SKM-1 (cell line): ENCODE results near the gene TOX2.

Experiments
- DNase-seq: peaks from one replicate; lab custom pipeline; 2025; ENCODE audit not compliant: unreplicated experiment; lab: John Stamatoyannopoulos, UW

TOX2 gene

GRCh38 chr20:44073011-44073674 lies 158.5 kb downstream of the TOX2 start:
- DNase-seq: no peak

- no peak for DNase-seq
Measured at GRCh38 chr20:44073675-44074071, 159.0 kb downstream of the TOX2 start.

- peak; percentile 16 for DNase-seq
Measured at GRCh38 chr20:44074252-44075151, 159.8 kb downstream of the TOX2 start.

DNA sequence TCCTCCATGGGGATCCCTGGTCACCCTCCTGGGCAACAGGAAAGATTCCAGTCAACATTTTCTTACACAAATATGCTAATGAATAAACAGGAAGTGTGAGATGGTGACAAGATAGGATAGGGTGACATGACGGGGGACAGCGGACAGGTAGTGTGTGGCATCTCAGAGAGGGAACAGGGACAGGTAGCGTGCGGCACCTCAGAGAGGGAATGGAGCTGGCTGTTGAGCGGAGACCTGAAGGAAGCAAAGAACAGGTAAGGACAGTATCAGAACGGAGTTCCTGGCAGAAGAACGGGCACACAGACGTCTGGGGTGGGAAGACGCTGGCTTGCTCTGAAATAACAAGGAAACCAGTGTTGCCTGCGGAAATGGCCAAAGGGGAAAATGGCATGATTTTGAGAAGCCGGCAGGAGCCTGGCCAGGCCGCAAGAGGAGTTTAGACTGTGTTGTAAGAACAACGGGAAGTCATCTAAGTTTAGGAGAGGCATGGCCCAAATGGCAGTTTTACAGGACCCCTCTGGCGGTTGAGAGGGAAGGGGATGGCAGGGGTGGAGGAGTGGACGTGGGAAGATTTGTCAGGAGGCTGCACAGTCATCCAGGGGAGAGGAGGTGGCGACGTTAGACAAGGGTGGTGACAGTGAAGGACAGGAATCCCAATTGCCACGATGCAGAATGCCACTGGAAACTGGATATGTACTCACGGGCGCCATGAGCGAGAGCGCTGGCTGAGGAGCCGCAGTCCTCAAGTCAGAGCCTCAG lies 160.7 kb downstream of the TOX2 start:
- DNase-seq: no peak

DNA sequence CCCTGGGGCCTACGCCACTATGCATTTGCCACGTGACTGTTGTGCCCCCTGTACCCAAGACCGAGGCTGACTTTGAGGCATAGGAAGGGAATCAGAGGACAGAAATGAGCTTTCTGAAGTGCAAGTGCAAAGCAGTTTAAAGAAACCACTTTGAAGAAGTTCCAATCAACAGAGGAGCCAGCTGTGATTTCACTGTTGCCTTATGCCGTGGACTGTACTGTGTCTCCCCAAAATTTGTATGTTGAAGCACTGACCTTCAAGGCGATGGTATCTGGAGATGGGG lies 161.2 kb downstream of the TOX2 start:
- DNase-seq: no peak

DNA sequence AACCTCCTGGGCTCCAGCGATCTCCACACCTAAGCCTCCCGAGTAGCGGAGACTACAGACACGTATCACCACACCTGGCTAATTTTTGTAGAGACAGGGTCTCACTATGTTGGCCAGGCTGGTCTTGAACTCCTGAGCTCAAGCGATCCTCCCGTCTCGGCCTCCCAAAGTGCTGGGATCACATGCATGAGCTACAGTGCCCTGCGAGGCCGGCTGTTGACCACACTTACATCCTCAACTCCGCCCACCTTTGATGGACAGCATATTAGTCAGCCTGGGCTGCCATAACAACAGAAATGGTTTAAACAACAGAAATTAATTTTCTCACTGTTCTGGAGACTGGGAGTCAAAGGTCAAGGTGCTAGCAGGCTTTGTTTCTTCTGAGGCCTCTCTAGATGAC lies 164.6 kb downstream of the TOX2 start:
- DNase-seq: no peak

DNA sequence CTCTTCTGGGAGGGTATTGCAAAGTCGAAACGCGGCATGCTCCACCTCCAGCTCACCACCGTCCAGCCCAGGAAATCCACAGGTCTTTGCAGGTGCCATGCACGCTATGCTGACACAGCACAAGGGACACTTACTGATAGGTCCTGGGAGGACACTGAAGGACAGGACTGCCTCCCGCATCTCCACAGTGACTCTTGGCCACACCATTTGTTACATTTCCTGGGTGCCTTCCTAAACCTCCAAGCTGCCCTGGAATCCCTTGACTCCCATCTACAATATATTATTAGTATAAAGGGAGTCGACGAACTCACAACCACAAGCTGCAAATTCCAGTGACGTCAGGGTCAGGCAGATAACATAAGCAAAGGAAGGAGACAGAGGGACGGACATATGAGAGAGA lies 165.4 kb downstream of the TOX2 start:
- DNase-seq: no peak

DNA sequence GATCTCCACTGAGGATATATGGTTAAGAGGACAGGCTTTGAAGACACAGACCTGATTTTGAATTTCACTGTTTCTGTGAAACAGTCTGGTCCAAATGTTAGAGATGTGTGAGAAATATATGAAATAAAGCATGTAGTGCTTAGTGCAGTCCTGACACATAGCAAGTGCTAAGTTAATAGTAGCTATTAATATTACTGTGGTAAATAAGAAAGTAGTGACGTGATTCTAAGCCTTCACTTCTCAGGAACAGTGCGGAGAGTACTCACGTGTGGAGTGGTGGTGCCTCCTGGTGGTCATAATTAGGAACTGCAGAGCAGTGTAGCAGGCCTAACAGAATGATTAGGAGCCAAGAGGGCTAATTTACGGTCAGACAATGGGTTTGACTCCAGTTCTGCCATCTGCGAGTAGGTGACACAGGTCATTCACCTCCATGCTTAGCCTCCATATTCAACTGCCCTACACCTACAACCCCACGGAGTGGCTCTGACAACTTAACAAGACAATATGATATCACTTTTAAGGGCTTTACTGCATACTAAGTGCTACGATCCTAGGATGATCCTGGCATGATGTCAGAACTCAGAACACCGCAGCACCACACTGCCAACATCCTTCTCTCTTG lies 166.1 kb downstream of the TOX2 start:
- peak; percentile 58 for DNase-seq

- no peak for DNase-seq
Measured at GRCh38 chr20:44081476-44081875, 166.8 kb downstream of the TOX2 start.

DNA sequence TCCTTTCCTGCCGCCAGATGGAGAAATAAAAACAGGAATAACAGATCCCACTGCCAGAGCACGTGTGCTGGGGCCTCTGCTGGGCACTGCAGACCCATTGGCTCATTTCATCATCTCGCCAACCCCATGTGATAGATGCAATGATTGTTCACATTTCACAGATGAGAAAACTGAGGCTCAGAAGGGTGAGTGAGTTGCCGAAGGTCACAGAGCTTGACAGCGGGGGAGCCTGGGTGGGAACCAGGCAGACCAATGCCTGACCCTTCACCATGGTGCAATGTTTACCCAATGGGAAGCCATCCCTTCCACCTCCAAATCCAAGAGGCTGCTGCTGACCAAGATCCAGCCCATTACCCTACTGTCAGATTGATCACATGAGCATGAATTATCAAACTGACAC lies 167.2 kb downstream of the TOX2 start:
- no peak for DNase-seq

GRCh38 chr20:44083220-44083933 lies 168.7 kb downstream of the TOX2 start:
- DNase-seq: no peak

GRCh38 chr20:44084439-44084838 lies 169.8 kb downstream of the TOX2 start:
- DNase-seq: no peak

DNA sequence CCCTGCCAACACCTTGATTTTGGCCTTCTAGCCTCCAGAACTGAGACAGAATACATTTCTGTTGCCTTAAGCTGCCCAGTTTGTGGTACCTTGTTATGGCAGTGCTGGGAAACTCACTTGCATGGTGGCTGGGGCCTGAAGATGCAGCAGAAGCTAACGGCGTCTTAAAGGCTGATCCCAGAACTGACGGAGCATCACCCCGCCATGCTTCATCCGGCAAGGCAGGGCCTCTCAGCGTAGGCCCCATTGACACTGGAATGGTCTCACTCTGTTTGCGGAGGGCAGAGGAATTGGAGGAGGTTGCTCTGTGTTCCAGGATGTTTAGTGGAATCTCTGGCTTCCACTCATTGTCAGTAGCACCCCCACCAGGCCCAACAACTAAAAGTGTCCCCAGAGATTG lies 170.2 kb downstream of the TOX2 start:
- DNase-seq: no peak

DNA sequence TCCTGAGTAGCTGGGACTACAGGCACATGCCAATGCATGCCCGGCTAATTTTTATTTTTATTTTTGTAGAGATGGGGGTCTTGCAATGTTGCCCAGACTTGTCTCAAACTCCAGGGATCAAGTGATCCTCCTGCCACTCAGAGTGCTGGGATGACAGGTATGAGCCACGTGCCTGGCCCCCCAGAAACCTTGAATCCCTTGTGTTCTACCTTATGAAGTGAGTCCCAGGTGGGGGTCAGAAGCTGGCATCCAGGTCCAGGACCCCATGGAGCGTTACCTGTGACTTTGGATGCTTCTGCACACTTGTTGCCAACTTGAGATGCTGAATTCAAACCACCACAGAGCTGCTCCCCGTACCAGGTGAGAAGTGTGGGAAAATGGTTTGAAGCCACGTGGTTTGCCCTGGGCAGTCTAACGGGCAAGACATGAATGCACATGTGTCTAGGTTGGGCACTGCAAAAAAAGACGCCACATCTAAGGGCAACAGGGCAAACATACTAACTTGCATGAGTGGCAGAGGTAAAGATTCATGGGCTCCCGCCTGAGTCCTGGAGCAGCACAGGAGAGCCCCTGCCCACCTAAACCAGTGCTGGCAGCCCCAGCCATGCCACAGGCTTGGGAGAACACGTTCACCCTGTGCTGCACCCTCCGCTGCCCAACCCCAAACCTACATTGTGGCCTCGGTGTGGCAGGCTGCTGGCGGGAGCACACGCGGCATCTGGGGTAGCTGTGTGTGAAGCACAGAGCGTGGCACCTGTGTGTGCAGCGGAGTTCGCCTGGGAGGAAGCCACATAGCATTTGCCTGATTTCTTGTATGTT lies 171.2 kb downstream of the TOX2 start:
- no peak for DNase-seq

GRCh38 chr20:44087051-44087856 lies 172.6 kb downstream of the TOX2 start:
- DNase-seq: no peak

DNA sequence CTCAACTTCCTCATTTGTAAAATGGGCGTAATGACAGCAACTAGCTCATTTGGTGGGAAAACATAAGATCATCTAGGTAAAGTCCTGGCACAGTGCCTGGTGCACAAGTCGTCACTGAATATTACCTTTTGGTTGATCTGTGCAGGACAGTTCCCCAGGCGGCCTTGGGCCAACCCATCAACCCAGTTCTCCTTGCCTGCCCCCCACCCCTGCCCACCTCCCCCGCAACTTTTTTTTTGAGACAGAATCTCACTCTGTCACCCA lies 173.1 kb downstream of the TOX2 start:
- no peak for DNase-seq

GRCh38 chr20:44089987-44090674 lies 175.5 kb downstream of the TOX2 start:
- no peak for DNase-seq

DNA sequence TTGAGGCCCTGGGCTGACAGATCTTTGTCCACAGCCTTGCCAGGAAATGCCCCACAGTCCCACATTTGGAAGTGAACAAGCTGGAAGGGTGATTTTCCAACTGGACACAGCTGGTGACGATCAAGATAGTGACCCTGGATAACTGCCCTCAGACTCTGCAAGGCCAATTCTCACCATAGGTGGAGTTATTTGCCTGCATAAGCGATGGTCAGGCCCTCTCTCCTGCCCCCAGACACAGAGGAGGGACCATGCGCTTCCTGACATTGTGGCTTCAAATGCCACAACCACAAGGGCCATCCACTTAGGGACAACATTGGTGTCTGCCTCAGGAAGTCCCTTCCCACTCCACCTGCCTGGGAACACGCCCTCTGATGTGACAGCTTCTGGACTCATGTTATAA lies 176.4 kb downstream of the TOX2 start:
- no peak for DNase-seq
